Adrenal gland (tissue), 5 donors: ENCODE results near the gene PRKAR1B.

Experiments
- CTCF ChIP-seq, 6 experiments: fragments of 450-650 bp in 4 of 6; fragments of 200-600 bp in 2 of 6; sonication (generic) in 1 of 6; IDR thresholded peaks; 1 replicate in 5 of 6; 2 replicates in 1 of 6; pipeline versions ENCODE4 v1.5.1 to v1.8.0; 2016 to 2021; ENCODE audit warnings: antibody characterized with exemption in 6 of 6, mild to moderate bottlenecking in 2 of 6, moderate library complexity in 1 of 6
- POLR2A ChIP-seq, 2 donors: fragments of 450-650 bp; IDR thresholded peaks; one replicate each; pipeline ENCODE4 v1.6.1; 2017; ENCODE audit warnings: antibody characterized with exemption in 2 of 2, mild to moderate bottlenecking in 2 of 2, moderate library complexity in 1 of 2
- donor health status: DM: no; HTN: no; CAD: no.

GRCh38 chr7:657565-658119, 69.4 kb downstream of the PRKAR1B start:
- no peak for TF ChIP-seq CTCF (IDR thresholded peaks at IDR 0.05)
- no peak for TF ChIP-seq POLR2A (IDR thresholded peaks at IDR 0.05)
